Gastroesophageal sphincter (tissue), 3 donors: ENCODE results near the gene CALHM1.

Source experiments
- EP300 ChIP-seq: sonication (generic); formaldehyde crosslinking; IDR thresholded peaks from one replicate; pipeline ENCODE4 v1.6.1; 2017; ENCODE audit warnings: antibody characterized with exemption, mild to moderate bottlenecking
- POLR2A ChIP-seq, 2 donors: fragments of 450-650 bp; IDR thresholded peaks; one replicate each; pipeline ENCODE4 v1.6.1; 2017; ENCODE audit warnings: antibody characterized with exemption in 2 of 2, mild to moderate bottlenecking in 2 of 2, moderate library complexity in 1 of 2
- POLR2AphosphoS5 ChIP-seq: sonication (generic); formaldehyde crosslinking; IDR thresholded peaks from one replicate; pipeline ENCODE4 v1.6.1; 2017; ENCODE audit warnings: antibody characterized with exemption
- TF ChIP-seq, protein P1 (sequence below), 4 experiments: fragments of 200-600 bp in 2 of 4; fragments of 450-650 bp in 2 of 4; sonication (generic) in 1 of 4; IDR thresholded peaks; one replicate each; pipeline ENCODE4 v1.5.1; 2017 to 2019; ENCODE audit warnings: antibody characterized with exemption in 4 of 4, mild to moderate bottlenecking in 2 of 4, moderate library complexity in 2 of 4

DNA sequence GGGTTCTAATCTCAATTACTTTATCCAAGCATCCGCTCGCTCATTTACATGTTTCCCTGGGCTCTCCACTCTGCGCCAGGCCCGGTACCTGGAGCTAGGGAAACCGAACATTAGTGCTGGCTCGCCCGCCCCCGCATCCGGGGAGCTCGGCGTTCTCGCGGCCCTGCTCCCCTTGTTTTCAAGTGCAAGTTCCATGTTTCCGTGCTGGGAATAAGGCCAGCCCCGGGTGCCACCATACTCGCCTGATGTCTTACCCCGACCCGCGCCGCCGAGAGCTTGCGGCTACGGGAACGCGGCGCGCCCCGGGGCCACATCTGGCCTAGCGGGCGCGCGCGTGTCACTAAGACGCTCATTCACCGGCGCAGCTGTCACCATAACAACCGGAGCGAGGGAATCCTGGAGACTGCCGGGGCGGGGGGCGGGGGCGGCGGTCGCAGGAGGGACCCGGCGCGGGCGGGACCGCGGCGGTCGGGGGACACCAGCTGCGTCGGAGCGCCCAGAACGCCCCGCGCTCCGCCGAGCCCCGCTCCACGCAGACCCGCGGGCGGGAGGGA lies 34.7 kb upstream of the CALHM1 start, which contains the start of gene NEURL1:
- TF ChIP-seq EP300: no peak
- TF ChIP-seq, protein P1, sequence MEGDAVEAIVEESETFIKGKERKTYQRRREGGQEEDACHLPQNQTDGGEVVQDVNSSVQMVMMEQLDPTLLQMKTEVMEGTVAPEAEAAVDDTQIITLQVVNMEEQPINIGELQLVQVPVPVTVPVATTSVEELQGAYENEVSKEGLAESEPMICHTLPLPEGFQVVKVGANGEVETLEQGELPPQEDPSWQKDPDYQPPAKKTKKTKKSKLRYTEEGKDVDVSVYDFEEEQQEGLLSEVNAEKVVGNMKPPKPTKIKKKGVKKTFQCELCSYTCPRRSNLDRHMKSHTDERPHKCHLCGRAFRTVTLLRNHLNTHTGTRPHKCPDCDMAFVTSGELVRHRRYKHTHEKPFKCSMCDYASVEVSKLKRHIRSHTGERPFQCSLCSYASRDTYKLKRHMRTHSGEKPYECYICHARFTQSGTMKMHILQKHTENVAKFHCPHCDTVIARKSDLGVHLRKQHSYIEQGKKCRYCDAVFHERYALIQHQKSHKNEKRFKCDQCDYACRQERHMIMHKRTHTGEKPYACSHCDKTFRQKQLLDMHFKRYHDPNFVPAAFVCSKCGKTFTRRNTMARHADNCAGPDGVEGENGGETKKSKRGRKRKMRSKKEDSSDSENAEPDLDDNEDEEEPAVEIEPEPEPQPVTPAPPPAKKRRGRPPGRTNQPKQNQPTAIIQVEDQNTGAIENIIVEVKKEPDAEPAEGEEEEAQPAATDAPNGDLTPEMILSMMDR (IDR thresholded peaks at IDR 0.05): no peak
- no peak for TF ChIP-seq POLR2A (IDR thresholded peaks at IDR 0.05)
- no peak for TF ChIP-seq POLR2AphosphoS5
